GM19238 (cell line): ENCODE data around the gene MPPED1.

Source experiments
- DNase-seq: peaks from one replicate; pipeline ENCODE4 v3.0.0; 2011; ENCODE audit warnings: low spot score; ENCODE audit not compliant: insufficient read length

The MPPED1 gene

DNA sequence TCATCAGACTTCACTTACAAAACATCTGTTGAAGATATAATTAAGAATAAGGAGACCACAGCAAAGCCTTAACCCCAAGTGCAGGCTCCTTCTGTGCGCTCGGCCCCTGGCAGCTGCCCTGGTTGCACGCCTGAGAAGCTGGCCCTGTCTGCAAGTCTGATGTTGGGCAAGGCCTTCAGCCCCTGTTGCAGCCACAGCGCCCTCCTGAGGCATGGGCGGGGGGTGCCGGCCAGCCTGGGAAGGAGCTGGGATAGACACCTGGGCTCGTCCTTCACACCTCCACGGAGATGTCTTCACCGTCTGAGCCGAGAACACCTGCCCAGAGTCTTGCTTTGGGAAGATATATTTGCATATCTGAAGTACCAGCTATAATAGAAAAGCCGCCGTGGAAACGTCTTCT is 104.1 kb downstream of the MPPED1 start:
- no peak for DNase-seq

DNA sequence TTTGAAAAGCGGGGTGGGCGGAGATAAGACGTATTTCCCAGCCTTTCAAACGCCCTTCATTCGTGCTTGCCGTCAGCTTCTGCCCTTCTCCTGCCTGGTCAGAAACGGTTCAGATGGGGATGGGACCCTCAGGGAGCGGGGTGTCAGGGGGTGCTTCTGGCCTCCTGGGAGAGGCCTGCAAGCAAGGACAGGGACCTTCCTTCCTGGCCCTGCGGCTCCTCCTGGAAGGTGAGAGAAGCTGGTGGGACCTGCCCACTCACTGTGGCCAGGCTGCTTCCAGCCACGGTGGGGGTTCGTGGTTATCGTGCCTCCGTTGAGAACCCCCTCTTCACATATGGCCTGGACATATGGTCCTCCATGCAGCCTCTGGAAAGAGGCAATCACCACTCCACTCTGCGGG is 104.6 kb downstream of the MPPED1 start:
- no peak for DNase-seq

DNA sequence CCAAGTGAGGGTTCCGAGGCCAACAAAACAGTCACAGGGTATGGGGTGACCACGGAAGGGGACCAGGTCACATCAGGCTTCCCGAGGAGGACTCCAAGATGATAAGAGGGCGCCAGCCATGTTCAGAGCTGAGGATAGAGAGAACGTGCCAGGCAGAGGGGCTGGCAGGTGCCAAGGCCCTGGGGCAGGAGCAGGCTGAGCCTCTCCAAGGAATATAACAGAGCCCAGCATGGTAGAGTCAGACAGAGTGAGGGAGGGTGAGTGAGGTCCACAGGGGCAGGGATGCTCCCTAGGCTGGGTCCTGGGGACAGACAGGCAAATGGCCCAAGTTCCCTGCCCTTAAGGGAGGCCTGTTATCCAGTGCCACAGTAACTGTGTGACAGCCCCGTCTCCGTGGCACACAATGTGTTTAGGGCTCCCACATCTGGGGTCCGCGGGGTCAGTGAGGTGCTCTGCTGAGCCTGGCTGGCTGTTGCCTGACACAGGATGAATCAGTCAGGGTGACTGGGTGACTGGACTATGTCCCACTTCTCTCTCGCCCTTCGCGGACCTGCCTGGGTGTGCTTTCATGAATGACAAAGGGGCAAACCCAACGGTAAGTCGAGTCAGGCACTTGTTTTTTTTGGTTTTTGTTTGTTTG is 105.3 kb downstream of the MPPED1 start:
- no peak for DNase-seq

DNA sequence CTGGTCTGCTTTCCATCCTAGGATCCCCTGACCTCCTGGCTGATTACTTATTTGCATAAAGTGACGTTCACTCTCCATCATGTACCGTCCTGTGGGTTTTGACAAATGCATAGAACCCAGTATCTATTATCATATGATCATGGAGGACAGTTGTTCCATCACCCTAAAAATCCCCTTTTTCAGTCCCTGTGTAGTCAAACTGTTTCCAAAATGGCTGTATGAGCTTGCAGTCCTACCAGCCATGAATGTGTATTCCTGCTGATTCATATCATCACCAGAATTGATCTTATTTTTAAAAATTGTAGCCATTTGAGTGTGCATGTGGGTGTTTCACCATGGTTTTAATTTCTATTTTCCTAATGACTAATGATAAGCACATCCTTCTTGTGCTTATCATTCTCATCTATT is 108.8 kb downstream of the MPPED1 start:
- DNase-seq, result peak; percentile 24

DNA sequence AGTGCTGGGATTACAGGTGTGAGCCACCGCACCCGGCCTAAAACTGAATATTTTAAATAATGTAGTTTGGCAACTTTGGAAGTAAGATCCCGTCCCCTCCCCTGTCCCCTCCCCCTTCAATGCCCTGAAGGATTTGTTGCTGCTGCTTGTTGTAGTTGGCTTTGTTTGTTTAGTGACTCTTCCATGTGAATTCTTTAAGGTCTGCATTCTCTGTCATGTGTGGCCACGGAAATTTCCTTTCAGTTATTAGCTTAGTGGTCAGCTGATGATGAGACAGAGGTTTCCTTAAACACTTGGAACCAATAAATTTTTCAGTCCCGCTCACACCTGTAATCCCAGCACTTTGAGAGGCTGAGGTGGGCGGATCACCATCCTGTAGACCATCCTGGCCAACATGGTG is 109.9 kb downstream of the MPPED1 start:
- no peak for DNase-seq

DNA sequence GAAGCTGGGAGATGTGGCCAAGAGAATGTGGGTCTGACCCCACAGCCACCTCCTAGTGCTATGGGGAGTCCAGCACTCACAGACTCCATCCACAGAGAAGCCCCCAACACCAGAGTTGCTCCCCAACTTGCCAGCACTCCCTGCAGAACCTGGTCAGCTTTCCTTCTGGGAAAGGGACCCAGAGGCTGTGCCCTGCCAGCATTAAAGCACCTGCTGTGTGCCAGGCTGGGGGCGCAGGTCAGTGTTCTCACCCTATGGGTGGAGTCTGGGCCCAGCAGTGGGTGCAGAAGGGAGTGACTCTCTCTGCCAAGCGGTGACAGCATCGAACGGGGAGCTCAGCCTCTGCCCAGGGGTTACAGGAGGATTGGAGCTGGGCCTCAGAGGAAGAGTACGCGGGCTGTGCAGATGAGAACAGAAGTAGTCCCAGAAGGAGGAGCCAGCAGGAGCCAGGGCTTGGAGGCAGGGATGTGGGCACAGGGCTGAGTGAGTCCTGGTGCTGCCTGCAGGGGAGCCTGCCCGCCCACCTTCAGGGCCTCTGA is 114.4 kb downstream of the MPPED1 start:
- DNase-seq, result no peak

DNA sequence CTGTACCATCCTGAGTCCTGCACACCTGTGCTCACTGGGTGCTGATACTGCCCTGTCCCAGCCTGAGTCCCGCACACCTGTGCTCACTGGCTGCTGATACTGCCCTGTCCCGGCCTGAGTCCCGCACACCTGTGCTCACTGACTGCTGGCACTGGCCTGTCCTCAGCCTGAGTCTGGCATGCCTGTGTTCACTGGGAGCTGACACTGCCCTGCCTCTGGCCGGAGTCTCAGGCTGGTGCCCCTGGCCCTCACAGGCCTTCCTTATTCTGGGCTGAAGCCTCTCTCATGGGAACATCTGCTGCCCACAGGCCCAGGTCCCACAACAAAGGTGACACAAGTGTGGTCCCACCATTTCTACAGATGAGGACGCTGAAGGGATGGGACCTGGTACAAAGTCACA is 115.1 kb downstream of the MPPED1 start:
- DNase-seq, result no peak

DNA sequence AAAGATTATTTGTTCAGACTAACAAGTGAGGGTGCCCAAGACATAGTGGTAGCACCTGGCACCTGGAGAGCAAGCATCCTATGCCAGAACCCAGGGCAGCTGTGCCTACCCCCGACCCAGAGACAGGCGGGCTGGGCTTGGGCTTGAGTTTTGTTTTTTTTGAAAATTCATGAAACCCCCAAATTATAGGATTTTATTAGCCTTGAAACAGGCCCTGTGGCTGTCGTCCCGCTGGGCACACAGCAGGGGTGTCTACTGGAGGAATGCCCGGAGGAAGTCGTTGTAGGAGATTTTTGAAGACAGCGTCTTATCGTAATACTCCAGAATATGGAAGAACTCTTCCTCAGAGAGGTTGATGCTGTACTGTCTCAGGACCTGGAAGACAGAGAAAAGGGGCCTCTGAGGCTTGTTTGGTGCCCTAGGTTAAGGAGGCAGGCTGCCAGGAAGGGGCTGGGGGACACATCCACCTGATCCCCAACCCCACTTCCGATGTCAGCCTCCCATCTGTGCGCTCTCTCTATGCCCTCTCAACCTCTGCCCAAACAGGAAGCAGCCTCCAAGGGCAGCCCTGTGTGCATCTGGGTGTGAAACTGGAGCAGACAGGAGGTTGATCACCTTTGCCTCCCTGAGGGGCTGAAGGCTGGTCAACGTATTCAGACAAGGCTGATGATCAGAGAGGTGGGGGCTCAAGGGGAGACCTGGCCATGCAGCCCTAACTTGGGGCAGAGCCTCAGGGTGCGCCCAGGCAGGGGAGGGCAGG is 117.0 kb downstream of the MPPED1 start:
- no peak for DNase-seq

DNA sequence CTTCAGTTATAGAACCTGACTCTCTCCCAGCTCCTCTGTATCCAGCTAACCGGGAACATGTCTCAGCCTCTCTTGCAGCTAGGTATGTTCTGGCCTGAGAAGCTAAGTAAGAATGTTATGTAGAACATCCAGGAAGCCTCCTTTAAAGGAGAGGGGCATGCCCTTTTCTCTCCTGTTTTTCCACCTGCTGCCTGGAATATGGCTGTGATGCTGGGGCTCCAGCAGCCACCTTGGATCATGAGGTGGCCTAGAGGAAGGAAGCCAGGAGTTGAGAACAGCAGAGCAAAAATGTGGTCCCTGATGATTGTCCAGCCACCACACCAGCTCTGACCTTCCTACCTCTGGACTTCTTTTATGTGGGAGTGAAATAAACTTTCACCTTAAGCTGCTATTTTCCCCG is 117.6 kb downstream of the MPPED1 start:
- no peak for DNase-seq

DNA sequence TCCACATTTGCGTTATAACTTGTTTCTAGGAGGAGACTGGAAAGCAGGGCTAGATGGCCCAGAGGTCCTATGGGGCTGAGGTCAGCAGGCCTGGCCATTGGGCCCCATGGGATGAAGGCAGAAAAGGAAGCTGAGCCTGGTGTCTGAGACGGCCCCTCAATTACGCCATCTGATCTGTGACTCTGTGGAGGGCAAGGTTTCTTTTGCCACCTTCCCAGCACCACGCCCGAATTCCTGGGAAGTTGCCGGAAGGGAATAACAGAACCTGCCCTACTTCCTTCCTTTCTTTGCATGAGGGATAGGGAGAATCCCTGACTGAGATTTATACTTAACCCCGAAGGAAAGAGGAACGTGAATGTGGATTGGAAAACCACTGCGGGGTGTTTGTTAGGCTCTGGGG is 118.1 kb downstream of the MPPED1 start:
- DNase-seq, result no peak

DNA sequence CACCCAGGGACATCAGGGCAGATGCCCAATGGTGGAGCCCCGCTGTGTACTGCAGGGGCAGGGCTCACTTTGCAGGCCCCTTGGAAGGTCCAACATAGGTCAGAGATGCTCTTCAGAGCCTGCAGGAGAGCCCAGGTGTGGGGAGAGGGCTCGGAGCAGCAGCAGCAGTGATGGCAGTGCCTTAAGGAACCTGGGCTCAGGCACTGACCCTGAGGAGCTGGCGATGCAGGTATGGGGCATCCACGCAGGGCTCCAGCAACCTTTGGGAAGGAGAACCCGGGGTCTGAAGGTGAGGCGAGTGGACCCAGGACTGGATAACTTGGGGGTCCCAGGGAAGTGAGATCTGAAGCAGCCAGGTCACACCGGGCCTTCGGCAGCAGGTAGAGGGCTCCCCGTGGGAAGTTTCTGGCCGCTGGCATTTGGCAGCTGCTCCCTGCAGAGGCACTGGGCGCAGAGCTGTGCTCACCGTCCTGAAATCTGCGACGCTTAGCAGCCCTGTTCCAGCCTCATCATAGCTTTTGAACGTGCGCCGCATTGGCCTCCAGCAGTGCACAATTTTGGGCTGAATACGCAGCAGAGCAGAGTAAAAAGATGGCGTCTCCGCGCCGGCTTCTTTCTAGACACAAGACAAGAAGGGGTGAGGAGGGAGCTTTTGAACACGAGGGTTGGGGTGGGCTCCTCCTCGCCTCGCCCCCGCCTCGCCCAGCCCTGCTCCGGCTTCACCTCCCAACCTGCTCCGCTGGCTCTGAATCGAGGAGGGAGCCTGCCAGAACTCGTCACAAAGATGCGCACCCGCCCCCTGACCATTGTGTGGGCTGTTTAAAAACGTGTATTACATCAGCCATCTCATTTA is 118.8 kb downstream of the MPPED1 start:
- no peak for DNase-seq

DNA sequence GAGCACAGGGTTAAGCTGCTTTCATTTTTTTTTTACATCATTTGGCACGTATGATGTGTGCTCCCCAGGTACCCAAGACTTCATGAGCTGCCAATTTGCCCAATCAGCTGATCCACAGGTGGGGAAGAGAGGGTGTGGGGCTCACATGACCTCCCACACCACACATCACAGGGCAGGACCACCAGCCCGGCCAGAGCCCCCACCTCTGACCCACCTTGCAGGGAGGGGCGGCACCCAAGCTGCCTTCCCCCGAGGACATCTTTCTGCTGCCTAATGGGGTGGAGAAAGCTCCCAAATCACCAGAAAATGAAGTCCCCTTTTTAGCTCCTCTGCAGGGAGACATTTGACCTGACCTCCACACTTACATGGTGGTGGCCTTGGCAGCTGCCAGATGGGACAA is 119.8 kb downstream of the MPPED1 start:
- no peak for DNase-seq

DNA sequence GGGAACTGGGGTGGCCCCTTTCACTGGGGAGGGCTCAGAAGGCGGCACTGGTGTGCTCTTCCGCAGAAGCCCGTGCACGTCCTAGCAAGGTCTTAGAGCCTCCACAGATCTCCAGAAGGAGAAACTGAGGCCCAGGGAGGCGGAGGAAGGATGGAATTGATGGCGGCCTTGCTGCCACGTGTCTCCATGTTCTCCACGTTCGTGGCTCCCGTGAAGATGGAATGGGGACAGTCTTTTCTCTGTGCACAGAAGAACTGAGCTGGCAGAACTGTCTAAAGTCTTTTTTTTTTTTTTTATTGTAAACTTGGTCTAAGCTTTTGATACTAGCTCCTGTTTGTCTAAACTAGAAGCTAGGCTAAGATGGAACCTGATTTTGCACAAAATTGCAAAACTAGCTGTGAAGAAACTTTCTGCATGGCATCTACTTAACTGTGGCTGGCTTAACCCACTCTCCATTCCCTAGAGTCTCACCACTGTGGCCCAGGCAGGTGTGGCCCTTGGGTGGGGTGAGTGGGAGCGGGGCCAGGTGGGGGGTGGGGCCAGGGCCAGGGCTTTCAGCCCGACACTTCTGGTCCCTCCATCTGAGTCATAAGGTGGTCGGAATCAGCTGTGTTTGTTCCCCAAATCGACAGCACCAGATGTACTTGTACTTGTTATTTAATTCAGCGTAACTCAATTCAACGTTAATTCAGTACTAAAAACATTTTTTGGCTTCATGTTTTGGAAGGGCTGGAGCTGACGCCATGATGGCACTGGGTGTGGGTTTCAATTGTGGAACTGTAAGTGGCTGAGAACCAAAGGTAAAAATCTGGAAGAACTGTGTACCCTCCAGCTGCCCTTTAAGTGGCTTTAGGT is 120.7 kb downstream of the MPPED1 start:
- DNase-seq, result no peak

DNA sequence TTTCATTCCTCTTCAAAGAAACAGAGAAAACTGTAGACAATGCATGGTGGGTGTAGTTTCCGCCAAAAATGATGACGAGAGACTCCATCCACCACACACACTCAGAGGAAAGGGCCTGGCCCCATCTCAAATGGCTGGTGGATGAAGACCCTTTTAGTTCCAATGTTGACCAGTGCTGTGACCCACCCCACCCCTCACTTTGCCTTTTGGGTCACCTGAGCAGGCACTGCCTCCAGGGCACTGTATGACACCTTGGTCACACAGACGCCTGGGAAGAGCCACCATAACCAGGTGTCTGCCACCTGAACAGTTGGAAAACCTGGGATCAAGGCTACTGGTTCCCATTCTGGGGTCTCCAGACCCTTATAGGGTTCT is 121.3 kb downstream of the MPPED1 start:
- no peak for DNase-seq

DNA sequence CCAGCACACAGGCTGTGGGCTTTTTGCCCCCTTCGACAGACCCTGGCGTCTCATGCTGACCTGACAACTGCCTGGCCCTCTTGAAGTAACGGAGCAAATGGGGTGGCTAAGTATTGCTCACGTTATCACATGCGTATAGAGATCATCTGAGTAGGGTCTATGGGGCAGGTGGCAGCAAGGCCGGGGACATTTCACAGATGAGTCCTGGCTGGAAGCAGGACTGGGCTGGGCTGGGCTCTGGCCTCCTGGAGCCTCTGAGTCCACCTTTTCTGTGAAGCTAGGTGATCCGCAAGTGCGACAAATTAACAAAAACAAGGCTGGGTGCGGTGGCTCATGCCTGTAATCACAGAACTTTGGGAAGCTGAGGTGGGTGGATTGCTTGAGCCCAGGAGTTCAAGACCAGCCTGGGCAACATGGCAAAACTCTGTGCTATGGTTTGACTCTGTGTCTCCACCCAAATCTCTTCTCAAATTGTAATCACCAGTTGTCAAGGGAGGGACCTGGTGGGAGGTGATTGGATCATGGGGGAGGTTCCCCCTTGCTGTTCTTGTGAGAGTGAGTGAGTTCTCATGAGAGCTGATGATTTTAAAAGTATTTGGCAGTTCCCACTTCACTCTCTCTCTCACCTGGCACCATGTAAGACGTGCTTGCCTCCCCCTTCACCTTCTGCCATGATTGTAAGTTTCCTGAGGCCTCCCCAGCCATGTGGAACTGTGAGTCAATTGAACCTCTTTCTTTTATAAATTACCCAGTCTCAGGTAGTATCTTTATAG is 122.0 kb downstream of the MPPED1 start:
- no peak for DNase-seq

DNA sequence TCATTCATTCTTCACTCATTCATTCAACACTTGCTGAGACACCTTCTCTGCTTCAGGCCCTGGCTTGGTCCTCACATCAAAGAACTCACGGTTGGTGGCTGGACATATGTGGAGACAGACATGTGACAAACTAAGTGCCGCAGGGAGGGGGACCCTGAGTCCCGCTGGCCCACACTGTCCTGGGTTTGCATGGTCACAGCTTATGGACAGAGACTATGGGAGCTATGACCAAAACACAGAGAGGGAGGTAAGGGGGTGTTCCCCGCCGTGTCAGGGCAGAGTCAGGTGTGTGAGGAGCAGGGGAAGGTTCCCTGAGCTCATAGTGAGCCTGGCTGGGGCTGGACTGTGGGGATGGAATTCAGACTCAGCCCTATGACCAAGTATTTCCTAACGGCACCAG is 123.1 kb downstream of the MPPED1 start:
- DNase-seq, result no peak

DNA sequence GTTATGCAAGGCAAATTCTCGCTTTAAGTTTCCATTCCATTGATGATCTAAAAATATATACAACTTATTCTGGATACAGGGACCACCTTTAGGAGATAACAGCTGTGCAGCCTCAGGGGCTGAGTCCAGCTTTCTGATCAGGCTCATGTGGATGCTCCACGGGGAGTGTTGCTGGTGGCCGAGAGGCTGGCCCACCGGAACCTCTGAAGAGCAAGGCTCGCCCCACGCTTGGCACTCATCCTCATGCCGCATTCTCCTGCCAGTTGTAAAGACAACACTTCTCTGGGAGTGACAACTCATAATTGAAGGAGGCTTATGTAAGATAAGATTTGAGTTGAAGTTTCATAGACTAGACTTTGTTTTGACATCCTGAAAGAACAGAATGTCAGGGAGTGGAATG is 123.5 kb downstream of the MPPED1 start:
- DNase-seq, result no peak

DNA sequence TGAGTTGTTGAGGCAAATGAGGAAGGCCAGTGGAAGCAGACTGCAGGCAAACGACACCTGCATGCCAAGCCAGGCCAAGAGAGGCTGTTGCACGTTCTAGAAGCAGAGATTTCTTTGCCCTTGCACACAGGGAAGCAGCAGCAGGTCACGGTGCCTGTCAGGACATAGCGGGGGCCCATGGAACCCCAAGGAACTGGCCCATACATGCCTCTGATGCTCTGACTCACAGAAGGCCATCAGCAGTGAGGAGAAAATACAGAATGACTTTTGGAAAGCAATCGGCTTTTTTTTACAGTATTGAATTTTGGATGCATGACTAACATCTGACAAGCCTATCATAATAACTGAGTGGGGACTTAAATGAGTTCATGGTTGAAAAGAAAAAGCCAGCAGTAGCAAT is 123.9 kb downstream of the MPPED1 start:
- no peak for DNase-seq

DNA sequence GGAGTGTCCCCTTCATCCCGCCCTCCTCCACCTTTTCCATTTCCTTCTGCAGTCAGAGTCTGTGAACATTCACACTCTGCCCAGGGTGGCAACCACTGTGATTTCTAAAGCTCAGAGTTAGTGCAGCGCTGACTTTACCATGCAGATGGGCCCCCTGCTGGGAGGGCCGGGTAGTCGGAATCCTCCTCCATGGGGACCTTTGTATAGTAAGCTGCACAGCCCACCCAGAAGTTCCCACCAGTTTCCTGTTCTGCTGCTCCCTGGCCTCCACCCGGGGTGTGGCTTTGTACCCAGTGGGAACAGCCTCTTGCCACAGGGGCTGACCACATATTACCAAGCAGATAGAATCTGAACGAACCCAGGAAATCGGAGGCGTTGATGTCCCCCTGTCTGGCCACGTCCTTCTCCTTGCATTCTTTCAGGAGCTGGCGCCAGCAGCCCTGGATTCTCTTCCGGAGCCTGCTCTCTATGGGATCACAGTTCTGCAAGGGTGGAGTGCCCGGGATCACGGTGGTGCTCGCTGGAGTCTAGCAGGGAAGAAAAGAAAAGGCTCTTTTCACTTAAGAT is 125.3 kb downstream of the MPPED1 start:
- DNase-seq, result no peak
